Measurements from ENCODE around the gene GSTM4.

GRCh38 chr1:109625176-109625575, 30.7 kb upstream of the GSTM4 start:
- TF ChIP-seq, protein P1, sequence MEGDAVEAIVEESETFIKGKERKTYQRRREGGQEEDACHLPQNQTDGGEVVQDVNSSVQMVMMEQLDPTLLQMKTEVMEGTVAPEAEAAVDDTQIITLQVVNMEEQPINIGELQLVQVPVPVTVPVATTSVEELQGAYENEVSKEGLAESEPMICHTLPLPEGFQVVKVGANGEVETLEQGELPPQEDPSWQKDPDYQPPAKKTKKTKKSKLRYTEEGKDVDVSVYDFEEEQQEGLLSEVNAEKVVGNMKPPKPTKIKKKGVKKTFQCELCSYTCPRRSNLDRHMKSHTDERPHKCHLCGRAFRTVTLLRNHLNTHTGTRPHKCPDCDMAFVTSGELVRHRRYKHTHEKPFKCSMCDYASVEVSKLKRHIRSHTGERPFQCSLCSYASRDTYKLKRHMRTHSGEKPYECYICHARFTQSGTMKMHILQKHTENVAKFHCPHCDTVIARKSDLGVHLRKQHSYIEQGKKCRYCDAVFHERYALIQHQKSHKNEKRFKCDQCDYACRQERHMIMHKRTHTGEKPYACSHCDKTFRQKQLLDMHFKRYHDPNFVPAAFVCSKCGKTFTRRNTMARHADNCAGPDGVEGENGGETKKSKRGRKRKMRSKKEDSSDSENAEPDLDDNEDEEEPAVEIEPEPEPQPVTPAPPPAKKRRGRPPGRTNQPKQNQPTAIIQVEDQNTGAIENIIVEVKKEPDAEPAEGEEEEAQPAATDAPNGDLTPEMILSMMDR (IDR thresholded peaks at IDR 0.05; ENCODE audit: poor library complexity), result no peak
- no peak for TF ChIP-seq EZH2phosphoT487 (IDR thresholded peaks at IDR 0.05; ENCODE audit: low read depth, severe bottlenecking, unreplicated experiment)
- TF ChIP-seq EZH2 (IDR thresholded peaks at IDR 0.05; ENCODE audit: borderline replicate concordance), result no peak

Data from hepatocyte (in vitro differentiated cells).